GM19035 (cell line): ENCODE data around the gene TPTE.
"Not testable (repeated sequence)": the region's sequence is repeated elsewhere in the genome, so short reads cannot be mapped to it uniquely, and the experiment has no call there.

Source experiments
- ATAC-seq: cut with Tn5 transposase; IDR thresholded peaks from one replicate; pipeline ENCODE4 v1.9.1; 2021; ENCODE audit not compliant: unreplicated experiment

The TPTE gene

DNA sequence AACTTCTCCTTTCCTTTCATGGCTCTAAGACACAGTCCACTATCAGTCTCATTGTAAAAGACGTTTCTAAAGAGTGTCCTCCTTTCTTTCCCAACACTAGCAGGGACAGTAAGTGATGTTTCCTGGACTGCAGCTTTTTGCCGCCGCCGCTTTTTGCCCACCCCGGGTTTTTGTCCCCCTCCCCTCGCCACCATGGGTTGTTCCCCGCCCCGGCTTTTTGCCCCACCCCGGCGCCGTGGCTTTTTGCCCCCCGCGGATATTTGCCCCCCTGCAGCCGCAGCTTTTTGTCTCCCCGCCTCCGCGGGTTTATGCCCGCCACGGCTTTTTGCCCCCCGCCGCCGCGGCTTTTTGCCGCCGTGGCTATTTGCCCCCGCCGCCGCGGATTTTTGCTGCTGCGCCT lies 95.2 kb downstream of the TPTE start:
- ATAC-seq, result no peak

DNA sequence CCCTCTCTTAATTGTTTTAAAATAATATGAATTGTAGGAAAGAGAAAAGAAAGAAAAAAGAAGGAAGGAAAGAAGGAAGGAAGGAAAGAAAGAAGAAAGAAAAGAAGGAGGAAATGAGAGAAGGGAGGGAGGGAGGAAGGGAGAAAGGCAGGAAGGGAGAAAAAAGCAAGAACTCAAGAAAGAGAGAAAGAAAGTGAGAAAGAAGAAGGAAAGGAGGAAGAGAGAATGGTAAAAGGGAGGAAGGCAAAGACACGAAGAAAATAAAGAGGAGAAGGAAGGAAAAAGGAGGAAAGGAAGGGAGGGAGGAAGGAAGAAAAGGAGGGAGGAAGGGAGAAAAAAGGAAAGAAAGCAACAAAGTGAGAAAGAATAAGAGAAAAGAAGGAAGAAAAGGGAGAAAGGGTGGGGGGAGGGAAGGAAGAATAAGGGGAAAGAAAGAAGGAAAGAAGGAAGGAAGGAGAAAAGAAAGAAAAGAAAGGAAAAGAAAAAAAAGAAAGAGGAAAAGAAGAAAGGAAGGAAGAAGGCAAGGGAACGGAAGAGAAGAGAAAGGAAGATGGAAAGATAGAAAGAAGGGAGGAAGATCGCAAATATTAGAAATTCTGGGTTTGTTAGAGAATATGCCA lies 95.9 kb downstream of the TPTE start:
- not testable (repeated sequence) for ATAC-seq

GRCh38 chr21:10627316-10627863 lies 106.0 kb downstream of the TPTE start:
- ATAC-seq, result no peak

DNA sequence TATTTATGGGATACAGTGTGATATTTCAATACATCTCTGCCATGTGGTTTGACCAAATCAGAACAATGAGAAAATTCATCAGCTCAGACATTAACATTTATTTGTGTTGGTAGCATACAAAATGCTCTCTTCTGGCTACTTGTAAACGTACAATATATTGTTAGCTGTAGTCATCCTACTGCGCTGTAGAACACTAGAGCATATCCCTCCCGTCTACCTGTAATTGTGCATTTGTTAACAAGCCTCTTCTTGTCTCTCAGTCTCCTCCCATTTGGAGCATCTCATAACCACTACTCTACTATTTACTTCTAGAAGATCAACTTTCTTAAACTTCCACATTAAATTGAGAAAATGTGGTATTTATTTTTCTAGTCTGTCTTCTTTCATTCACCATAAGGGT lies 107.9 kb downstream of the TPTE start:
- not testable (repeated sequence) for ATAC-seq

DNA sequence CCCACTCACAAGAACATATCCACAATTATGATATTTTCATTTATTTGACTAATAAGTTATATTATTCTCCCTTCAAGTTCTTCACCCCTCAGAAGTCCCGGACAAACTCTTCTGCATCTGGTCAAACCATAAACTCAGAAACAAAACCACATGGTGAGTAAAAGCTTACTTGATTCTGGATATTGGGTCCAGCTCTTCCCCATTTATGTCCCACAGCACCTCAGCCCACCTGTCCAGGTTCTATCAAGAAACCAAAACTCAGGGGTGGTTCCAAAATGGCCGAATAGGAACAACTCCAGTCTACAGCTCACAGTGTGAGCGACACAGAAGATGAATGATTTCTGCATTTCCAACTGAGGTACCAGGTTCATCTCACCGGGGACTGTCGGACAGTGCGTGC lies 109.4 kb downstream of the TPTE start:
- ATAC-seq, result not testable (repeated sequence)

DNA sequence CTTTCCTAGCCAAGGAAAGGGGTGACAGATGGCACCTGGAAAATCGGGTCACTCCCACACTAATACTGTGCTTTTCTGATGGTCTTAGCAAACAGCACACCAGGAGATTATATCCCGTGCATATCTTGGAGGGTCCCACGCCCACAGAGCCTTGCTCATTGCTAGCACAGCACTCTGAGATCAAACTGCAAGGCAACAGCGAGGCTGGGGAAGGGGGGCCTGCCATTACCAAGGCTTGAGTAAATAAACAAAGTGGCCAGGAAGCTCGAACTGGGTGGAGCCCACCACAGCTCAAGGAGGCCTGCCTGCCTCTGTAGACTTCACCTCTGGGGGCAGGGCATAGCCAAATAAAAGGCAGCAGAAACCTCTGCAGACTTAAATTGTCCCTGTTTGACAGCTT lies 109.9 kb downstream of the TPTE start:
- ATAC-seq, result not testable (repeated sequence)

GRCh38 chr21:10638144-10638543 lies 116.8 kb downstream of the TPTE start:
- not testable (repeated sequence) for ATAC-seq

GRCh38 chr21:10639123-10639522 lies 117.7 kb downstream of the TPTE start:
- ATAC-seq, result no peak

- not testable (repeated sequence) for ATAC-seq
Observed at GRCh38 chr21:10639746-10640145, 118.4 kb downstream of the TPTE start.

- ATAC-seq, result no peak
Observed at GRCh38 chr21:10640446-10640845, 119.1 kb downstream of the TPTE start.

DNA sequence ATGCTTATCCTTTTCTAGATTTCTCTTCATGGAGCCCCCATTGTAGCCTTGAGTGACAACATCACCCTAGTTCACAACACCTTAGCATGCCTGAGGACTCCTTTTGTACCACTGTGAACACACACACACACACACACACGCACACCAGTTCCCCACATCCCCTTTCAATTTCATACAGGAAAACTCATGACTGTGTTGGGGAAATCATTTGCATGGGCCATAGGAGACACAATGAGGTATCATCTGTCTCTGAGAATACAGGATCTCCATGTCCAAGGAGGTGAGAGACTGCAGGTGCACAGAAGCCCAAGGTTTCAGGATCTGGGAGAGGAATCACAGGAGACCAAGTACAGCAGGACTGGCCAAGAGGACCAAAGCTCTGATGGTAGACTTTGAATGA lies 119.7 kb downstream of the TPTE start:
- no peak for ATAC-seq

DNA sequence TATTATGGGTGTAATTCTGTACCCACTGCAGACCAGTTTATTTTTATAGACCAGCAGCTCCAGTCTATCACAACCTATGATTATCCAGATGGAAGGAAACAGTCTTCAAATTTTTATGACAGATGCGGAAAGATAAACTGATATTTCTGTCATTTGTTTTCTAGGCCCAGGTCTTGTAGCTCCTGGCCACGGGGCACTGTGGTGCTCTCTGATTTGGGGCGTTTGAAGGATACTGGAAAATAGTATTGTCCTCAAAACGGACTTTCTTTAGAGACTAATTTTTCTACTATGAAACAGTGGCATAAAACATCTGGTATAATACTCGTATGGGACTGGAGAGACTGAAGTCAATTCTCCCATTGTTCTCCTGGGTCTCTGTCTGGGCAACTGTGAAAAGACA lies 124.3 kb downstream of the TPTE start:
- not testable (repeated sequence) for ATAC-seq

DNA sequence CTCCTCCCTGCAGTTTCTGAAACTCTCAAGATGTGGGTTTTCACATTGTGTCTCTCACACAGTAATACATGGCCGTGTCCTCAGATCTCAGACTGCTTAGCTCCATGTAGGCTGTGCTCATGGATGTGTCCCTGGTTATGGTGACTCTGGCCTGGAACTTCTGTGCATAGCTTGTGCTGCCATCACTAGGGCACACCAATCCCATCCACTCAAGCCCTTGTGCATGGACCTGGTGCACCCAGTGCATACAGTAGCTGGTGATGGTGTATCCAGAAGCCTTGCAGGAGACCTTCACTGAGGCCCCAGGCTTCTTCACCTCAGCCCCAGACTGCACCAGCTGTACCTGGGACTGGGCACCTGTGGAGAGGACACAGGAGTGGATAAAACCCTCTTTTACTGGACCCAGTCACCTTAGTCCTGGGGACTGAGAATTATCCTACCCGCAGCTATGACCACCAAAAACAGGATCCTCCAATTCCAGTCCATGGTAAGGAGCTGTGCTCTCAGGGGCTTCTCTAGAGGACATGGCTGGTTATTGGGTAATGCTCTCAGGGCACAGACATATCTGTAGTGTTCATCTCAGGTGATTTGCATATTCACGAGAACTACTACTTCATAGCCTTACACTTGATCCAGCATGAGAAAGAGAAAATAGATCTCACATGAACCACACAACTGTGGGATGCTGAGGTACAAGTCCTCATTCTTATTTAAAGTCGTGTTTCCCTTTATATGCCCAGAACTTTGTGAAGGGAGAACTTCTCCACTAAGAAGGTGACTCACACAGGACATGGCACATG lies 128.2 kb downstream of the TPTE start:
- ATAC-seq, result not testable (repeated sequence)

- not testable (repeated sequence) for ATAC-seq
Observed at GRCh38 chr21:10650297-10650696, 128.9 kb downstream of the TPTE start.
